Muscle of leg (tissue), 11 donors: ENCODE data around the gene COPS7A. TPM values are rescaled to one million over a fixed set of nuclear protein-coding genes. Genes with fewer than 3 reads are reported as not detected.

Experiments used
- DNase-seq: peaks from one replicate; pipeline ENCODE4 v3.0.0; 2013
- H3K27ac ChIP-seq: one replicate; pipeline ENCODE4 v1.5.1; 2013; ENCODE audit warnings: mild to moderate bottlenecking, low read length, control low read depth
- H3K27me3 ChIP-seq: one replicate; pipeline ENCODE4 v1.6.1; 2013; ENCODE audit warnings: low read length; ENCODE audit not compliant: control insufficient read depth, insufficient read depth
- H3K36me3 ChIP-seq: one replicate; pipeline ENCODE4 v1.6.1; 2013; ENCODE audit warnings: low read length; ENCODE audit not compliant: control insufficient read depth, insufficient read depth
- H3K4me1 ChIP-seq: one replicate; pipeline ENCODE4 v1.6.1; 2013; ENCODE audit warnings: low read length; ENCODE audit not compliant: control insufficient read depth, insufficient read depth
- H3K4me3 ChIP-seq: one replicate; pipeline ENCODE4 v1.5.1; 2013; ENCODE audit warnings: low read length, control low read depth
- H3K9me3 ChIP-seq: replicated peaks from 2 replicates; pipeline ENCODE4 v1.6.1; 2013; ENCODE audit warnings: low read depth, low read length; ENCODE audit not compliant: control insufficient read depth
- WGBS: methylation state at CpG from one replicate; pipeline ENCODE4 v1.1.5; 2013; ENCODE audit warnings: missing lambda C conversion rate; ENCODE audit not compliant: insufficient coverage; 5-methylcytosine and 5-hydroxymethylcytosine counted together
- polyA plus RNA-seq, 8 donors: library from polyadenylated mRNA; unstranded; fragments of 120-200 nt; gene quantifications; one replicate each; pipeline versions ENCODE4 v1.2.1 to v1.2.3, GENCODE V29; 2013; ENCODE audit warnings: inconsistent platforms in 1 of 8, low replicate concordance in 1 of 8; ENCODE audit not compliant: insufficient read length in 8 of 8, insufficient read depth in 1 of 8
- total RNA-seq: library from RNA; stranded (reverse); fragments of 120-200 nt; gene quantifications from one replicate; pipeline ENCODE4 v1.2.4, GENCODE V29; 2013

Gene COPS7A
- total and polyA plus RNA-seq, 9 donors, result 53.6 to 68.7 (median 64.3) TPM

DNA sequence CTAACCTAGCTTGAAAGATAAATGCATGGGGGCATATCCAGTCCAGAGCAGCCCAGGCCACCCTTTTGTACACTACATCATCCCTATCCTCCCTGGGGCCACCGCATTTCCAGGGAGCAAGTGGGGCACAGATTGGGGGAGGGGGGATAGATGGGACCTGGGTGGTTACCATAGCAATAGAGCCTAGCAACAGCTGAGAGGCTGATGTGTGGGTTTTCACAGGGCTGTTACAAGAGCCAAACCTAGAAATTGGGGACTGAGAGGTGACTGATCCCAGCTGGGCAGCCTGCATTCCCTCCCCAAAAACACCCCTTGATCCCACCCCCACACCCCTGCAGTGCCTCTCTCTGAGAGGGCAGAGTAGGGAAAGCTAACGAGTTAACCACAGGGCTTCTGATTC, 31.0 kb upstream of the COPS7A start:
- WGBS, result no CpG with 5 or more reads among the region's 2 CpGs
- no peaks in the 10 kb centered on the region for H3K36me3 ChIP-seq

GRCh38 chr12:6693832-6694355, 30.0 kb upstream of the COPS7A start:
- DNase-seq, result no peak
- H3K4me3 ChIP-seq, result no peak overlapping the region

More for the DNA sequence above, 31.0 kb upstream of the COPS7A start:
- Histone ChIP-seq H3K9me3 (no peaks in the 10 kb centered on the region), H3K4me3 (no peak overlapping the region), H3K27me3 (peaks cover 2% of the 10 kb centered on the region), H3K27ac (no peak overlapping the region), H3K4me1 (peaks cover 14% of the 10 kb centered on the region)
- no peak for DNase-seq

GRCh38 chr12:6694701-6695100, 29.1 kb upstream of the COPS7A start:
- H3K27me3 ChIP-seq, result peaks cover 16% of the 10 kb centered on the region
- no peaks in the 10 kb centered on the region for H3K36me3 ChIP-seq
- H3K9me3 ChIP-seq, result no peaks in the 10 kb centered on the region
- 87% methylated on average over 7 of the region's 9 CpGs for WGBS
- H3K4me3 ChIP-seq, result no peak overlapping the region
- no peak for DNase-seq
- H3K4me1 ChIP-seq, result peaks cover 9% of the 10 kb centered on the region
- no peak overlapping the region for H3K27ac ChIP-seq

More at GRCh38 chr12:6693832-6694355, 30.0 kb upstream of the COPS7A start:
- no peaks in the 10 kb centered on the region for H3K9me3 ChIP-seq
- no peaks in the 10 kb centered on the region for H3K36me3 ChIP-seq
- WGBS, result 74% methylated on average over 3 of the region's 4 CpGs
- H3K27me3 ChIP-seq, result peaks cover 9% of the 10 kb centered on the region
- H3K27ac ChIP-seq, result no peak overlapping the region
- H3K4me1 ChIP-seq, result peaks cover 9% of the 10 kb centered on the region

- Histone ChIP-seq H3K9me3 (no peaks in the 10 kb centered on the region), H3K27ac (no peak overlapping the region), H3K4me3 (no peak overlapping the region), H3K36me3 (no peaks in the 10 kb centered on the region), H3K4me1 (peaks cover 6% of the 10 kb centered on the region), H3K27me3 (peaks cover 23% of the 10 kb centered on the region)
- WGBS, result 73% methylated on average over 5 of the region's 11 CpGs
- no peak for DNase-seq
Observed at GRCh38 chr12:6695313-6696045, 28.4 kb upstream of the COPS7A start.

GRCh38 chr12:6696690-6697583, 26.9 kb upstream of the COPS7A start:
- WGBS, result 83% methylated on average over 12 of the region's 17 CpGs
- H3K4me3 ChIP-seq, result no peak overlapping the region
- peaks cover 10% of the 10 kb centered on the region for H3K4me1 ChIP-seq
- no peaks in the 10 kb centered on the region for H3K9me3 ChIP-seq
- no peaks in the 10 kb centered on the region for H3K36me3 ChIP-seq
- peaks cover 36% of the 10 kb centered on the region for H3K27me3 ChIP-seq
- no peak for DNase-seq
- H3K27ac ChIP-seq, result no peak overlapping the region

DNA sequence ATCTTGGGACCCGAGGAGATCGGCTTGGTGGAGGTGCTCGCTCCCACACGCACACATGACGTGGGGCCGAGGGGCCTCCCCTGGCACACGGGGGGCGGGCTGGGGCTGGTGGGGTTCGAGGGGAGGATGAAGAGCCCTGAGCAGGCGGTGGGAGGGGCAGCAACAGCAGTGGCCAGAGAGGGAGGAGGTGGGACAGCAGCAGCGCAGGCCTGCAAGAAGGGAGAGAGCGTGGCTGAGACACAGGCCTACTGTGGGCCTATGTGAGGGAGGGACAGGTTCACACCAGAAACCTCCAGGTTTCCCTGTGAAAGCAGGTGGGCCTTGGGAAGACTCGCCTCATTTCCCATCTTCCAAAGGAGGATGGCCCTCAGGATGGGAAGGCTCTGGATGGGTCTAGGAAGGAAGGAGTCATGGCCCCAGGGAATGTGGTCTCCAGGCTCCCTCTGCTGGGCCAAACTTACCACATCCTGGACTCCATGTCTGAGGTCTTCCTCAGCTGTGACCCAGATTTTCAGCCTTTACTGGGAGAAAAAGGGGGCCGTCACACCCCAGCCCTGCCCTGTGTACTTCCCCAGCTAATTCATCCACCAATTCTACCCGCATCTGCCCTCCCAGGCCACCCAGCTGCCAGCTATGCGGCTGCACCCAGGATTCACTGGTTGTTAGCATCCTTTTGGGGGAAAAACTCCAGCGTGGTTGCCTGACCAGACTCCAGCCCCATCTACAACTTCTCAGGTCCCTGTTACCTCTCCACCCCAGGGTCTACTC, 26.1 kb upstream of the COPS7A start:
- H3K36me3 ChIP-seq, result no peaks in the 10 kb centered on the region
- H3K4me1 ChIP-seq, result peaks cover 10% of the 10 kb centered on the region
- peak; percentile 45 for DNase-seq
- H3K4me3 ChIP-seq, result no peak overlapping the region
- H3K27ac ChIP-seq, result no peak overlapping the region
- H3K27me3 ChIP-seq, result peaks cover 37% of the 10 kb centered on the region
- no peaks in the 10 kb centered on the region for H3K9me3 ChIP-seq
- 83% methylated on average over 15 of the region's 17 CpGs for WGBS

DNA sequence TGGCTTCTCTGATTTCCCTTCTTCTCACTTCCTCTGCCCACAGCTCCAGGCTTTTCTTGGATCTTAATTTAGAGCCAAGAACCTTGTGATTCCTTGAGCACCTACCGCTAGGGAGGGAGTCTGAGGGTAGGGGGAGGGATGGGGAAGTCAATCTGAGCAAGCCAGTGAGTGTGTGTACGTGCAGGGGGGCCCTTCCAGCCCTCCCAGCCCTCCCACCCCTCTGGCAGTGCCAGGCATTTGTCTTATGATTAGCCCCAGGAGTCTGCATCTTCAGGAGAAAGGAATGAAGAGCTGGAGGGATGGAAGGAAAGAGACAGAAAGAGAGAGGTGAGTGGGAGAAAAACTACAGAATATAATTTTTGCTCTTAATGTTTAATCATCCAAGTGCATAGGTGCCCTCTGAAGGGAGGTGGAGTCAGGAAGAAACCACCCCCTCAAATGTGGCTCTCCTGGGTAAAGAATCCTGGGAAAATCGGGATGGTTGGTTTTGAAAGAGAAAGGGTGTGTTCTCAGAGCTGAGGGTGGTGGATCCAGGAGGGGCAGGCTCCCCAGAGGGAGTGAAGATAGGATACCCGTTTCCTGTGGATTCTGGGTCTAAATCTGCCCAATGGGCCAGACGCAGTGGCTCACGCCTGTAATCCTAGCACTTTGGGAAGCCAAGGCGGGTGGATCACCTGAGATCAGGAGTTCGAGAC, 25.3 kb upstream of the COPS7A start:
- H3K27ac ChIP-seq, result no peak overlapping the region
- H3K9me3 ChIP-seq, result no peaks in the 10 kb centered on the region
- peaks cover 40% of the 10 kb centered on the region for H3K27me3 ChIP-seq
- DNase-seq, result no peak
- H3K36me3 ChIP-seq, result no peaks in the 10 kb centered on the region
- 69% methylated on average over 6 of the region's 8 CpGs for WGBS
- peaks cover 10% of the 10 kb centered on the region for H3K4me1 ChIP-seq
- no peak overlapping the region for H3K4me3 ChIP-seq

GRCh38 chr12:6699259-6699988, 24.4 kb upstream of the COPS7A start:
- H3K4me3 ChIP-seq, result peak overlapping the region; percentile 50
- H3K36me3 ChIP-seq, result no peaks in the 10 kb centered on the region
- peaks cover 10% of the 10 kb centered on the region for H3K4me1 ChIP-seq
- 19% methylated on average over 11 of the region's 16 CpGs for WGBS
- peaks cover 48% of the 10 kb centered on the region for H3K27me3 ChIP-seq
- H3K27ac ChIP-seq, result no peak overlapping the region
- DNase-seq, result no peak
- H3K9me3 ChIP-seq, result no peaks in the 10 kb centered on the region
